HAP-1 (cell line): Measurements from ENCODE around the gene ANTKMT.
"Not testable (repeated sequence)": the region's sequence is repeated elsewhere in the genome, so short reads cannot be mapped to it uniquely, and the experiment has no call there.

Source experiments
- DNase-seq, 2 experiments: peaks; one replicate each; pipeline ENCODE4 v3.0.0-alpha.2; 2016 to 2020; ENCODE audit warnings: low spot score in 2 of 2
- H3K27me3 ChIP-seq: fragments of 250-450 bp; sonication (Bioruptor Pico); 2 replicates; pipeline ENCODE4 v1.5.1; 2020; ENCODE audit warnings: low read depth, mild to moderate bottlenecking, moderate library complexity
- H3K36me3 ChIP-seq: fragments of 250-450 bp; sonication (Bioruptor Pico); replicated peaks from 2 replicates; pipeline ENCODE4 v1.5.1; 2020; ENCODE audit warnings: mild to moderate bottlenecking
- H3K4me1 ChIP-seq: fragments of 250-450 bp; sonication (Bioruptor Pico); 2 replicates; pipeline ENCODE4 v1.5.1; 2020; ENCODE audit warnings: mild to moderate bottlenecking
- H3K4me3 ChIP-seq: fragments of 250-450 bp; sonication (Bioruptor Pico); 2 replicates; pipeline ENCODE4 v1.5.1; 2020; ENCODE audit warnings: mild to moderate bottlenecking, moderate library complexity
- H3K9me3 ChIP-seq: fragments of 250-450 bp; sonication (Bioruptor Pico); 2 replicates; pipeline ENCODE4 v1.5.1; 2020; ENCODE audit warnings: mild to moderate bottlenecking, moderate library complexity
- in situ Hi-C: fragments of 300-500 bp; cut with MboI; formaldehyde crosslinking; loops from 3 replicates; pipeline ENCODE4 v1.14.3; 2020; ENCODE audit warnings: low sequenced_read_pairs, inconsistent platforms, mixed read lengths

Gene ANTKMT

GRCh38 chr16:751152-752006 lies 30.4 kb downstream of the ANTKMT start:
- Histone ChIP-seq H3K27me3 (no peaks in the 10 kb centered on the region), H3K4me1 (peaks cover 11% of the 10 kb centered on the region), H3K4me3 (no peak overlapping the region), H3K36me3 (no peaks in the 10 kb centered on the region), H3K9me3 (no peaks in the 10 kb centered on the region; the same call in 1 of the 2 replicates)
- DNase-seq, result no peak
- in situ Hi-C loops, result no loop called here

- H3K27me3 ChIP-seq, result no peaks in the 10 kb centered on the region
- peaks cover 11% of the 10 kb centered on the region for H3K4me1 ChIP-seq
- H3K36me3 ChIP-seq, result no peaks in the 10 kb centered on the region
- peak; percentile 63 to 68 for DNase-seq
- no peak overlapping the region for H3K4me3 ChIP-seq
- in situ Hi-C loops, result no loop called here
- H3K9me3 ChIP-seq, result no peaks in the 10 kb centered on the region; the same call in 1 of the 2 replicates
Measured at GRCh38 chr16:752007-752312, 31.0 kb downstream of the ANTKMT start.

- H3K4me3 ChIP-seq, in situ Hi-C loops, DNase-seq, H3K9me3 ChIP-seq, H3K36me3 ChIP-seq, H3K27me3 ChIP-seq: not testable (repeated sequence)
- H3K4me1 ChIP-seq, result peaks cover 15% of the 10 kb centered on the region
Measured at GRCh38 chr16:754121-754607, 33.2 kb downstream of the ANTKMT start.

GRCh38 chr16:754656-755055 lies 33.7 kb downstream of the ANTKMT start:
- in situ Hi-C loops, result no loop called here

GRCh38 chr16:756428-756827 lies 35.5 kb downstream of the ANTKMT start:
- Histone ChIP-seq H3K4me1 (peaks cover 15% of the 10 kb centered on the region), H3K36me3 (no peaks in the 10 kb centered on the region; the same call in 1 of the 2 replicates), H3K27me3 (no peaks in the 10 kb centered on the region), H3K4me3 (no peak overlapping the region), H3K9me3 (no peaks in the 10 kb centered on the region; the same call in 1 of the 2 replicates)
- DNase-seq, result peak in 1 of 2 experiments; percentile 28
- in situ Hi-C loops, result no loop called here

More at GRCh38 chr16:754656-755055, 33.7 kb downstream of the ANTKMT start:
- H3K36me3 ChIP-seq, result no peaks in the 10 kb centered on the region; the same call in 1 of the 2 replicates
- no peak overlapping the region for H3K4me3 ChIP-seq
- no peaks in the 10 kb centered on the region for H3K27me3 ChIP-seq
- H3K9me3 ChIP-seq, result no peaks in the 10 kb centered on the region; the same call in 1 of the 2 replicates
- DNase-seq, result no peak
- H3K4me1 ChIP-seq, result peaks cover 15% of the 10 kb centered on the region

GRCh38 chr16:759110-759910 lies 38.4 kb downstream of the ANTKMT start:
- Histone ChIP-seq H3K27me3 (no peaks in the 10 kb centered on the region), H3K4me1 (peaks cover 5% of the 10 kb centered on the region; the same call in 1 of the 2 replicates), H3K36me3 (no peaks in the 10 kb centered on the region; the same call in 1 of the 2 replicates), H3K4me3 (no peak overlapping the region), H3K9me3 (no peaks in the 10 kb centered on the region; the same call in 1 of the 2 replicates)
- in situ Hi-C loops, result no loop called here
- peak in 1 of 2 experiments; percentile 38 for DNase-seq

- Histone ChIP-seq H3K4me3 (no peak overlapping the region), H3K9me3 (no peaks in the 10 kb centered on the region; the same call in 1 of the 2 replicates), H3K27me3 (no peaks in the 10 kb centered on the region), H3K36me3 (no peaks in the 10 kb centered on the region; the same call in 1 of the 2 replicates), H3K4me1 (peaks cover 5% of the 10 kb centered on the region; the same call in 1 of the 2 replicates)
- DNase-seq, result no peak
- in situ Hi-C loops, result no loop called here
Measured at GRCh38 chr16:760065-760464, 39.1 kb downstream of the ANTKMT start.

GRCh38 chr16:760545-761343 lies 39.8 kb downstream of the ANTKMT start, which contains the start of gene MSLN:
Gene MSLN, plus strand, starts transcription at chr16:760734. Its CDS starts 1,947 bp downstream, at chr16:762681.
- in situ Hi-C loops, result no loop called here
- no peak for DNase-seq
- Histone ChIP-seq H3K27me3 (no peaks in the 10 kb centered on the region), H3K4me3 (no peak within 1 kb of the TSS), H3K9me3 (no peaks in the 10 kb centered on the region; the same call in 1 of the 2 replicates), H3K36me3 (no peaks in the 10 kb centered on the region; the same call in 1 of the 2 replicates), H3K4me1 (peaks cover 5% of the 10 kb centered on the region; the same call in 1 of the 2 replicates)

- in situ Hi-C loops, result no loop called here
- DNase-seq, result no peak
- peaks cover 5% of the 10 kb centered on the region; the same call in 1 of the 2 replicates for H3K4me1 ChIP-seq
- H3K27me3 ChIP-seq, result no peaks in the 10 kb centered on the region
- H3K36me3 ChIP-seq, result no peaks in the 10 kb centered on the region; the same call in 1 of the 2 replicates
- no peaks in the 10 kb centered on the region for H3K9me3 ChIP-seq
- no peak overlapping the region for H3K4me3 ChIP-seq
Measured at GRCh38 chr16:761625-762513, 40.9 kb downstream of the ANTKMT start.

GRCh38 chr16:762595-763268 lies 41.8 kb downstream of the ANTKMT start:
- Histone ChIP-seq H3K4me1 (0 out of 2 replicates have a peak, but pooled peaks cover 2% of the 10 kb centered on the region), H3K4me3 (no peak overlapping the region), H3K27me3 (no peaks in the 10 kb centered on the region), H3K36me3 (no peaks in the 10 kb centered on the region; the same call in 1 of the 2 replicates), H3K9me3 (no peaks in the 10 kb centered on the region)
- DNase-seq, result no peak
- in situ Hi-C loops, result no loop called here

GRCh38 chr16:763369-764183 lies 42.6 kb downstream of the ANTKMT start:
- Histone ChIP-seq H3K4me1 (no peaks in the 10 kb centered on the region), H3K27me3 (no peaks in the 10 kb centered on the region), H3K36me3 (no peaks in the 10 kb centered on the region; the same call in 1 of the 2 replicates), H3K9me3 (no peaks in the 10 kb centered on the region), H3K4me3 (no peak overlapping the region)
- no peak for DNase-seq
- in situ Hi-C loops, result no loop called here
